Activated T-helper 1 cell treated with anti-CD3 and anti-CD28 coated beads, Interleukin-12 subunit alpha, Interleukin-12 subunit beta, Interleukin-2, Interleukin-4 antibody, amounts not matched to agents 30 ng/mL and 10 ng/mL and 1 ng/mL, durations not matched to agents 14 hours and 24 hours and 36 hours (primary cell): ENCODE data around the gene SUPT16H. TPM values are rescaled to one million over a fixed set of nuclear protein-coding genes. Genes with fewer than 3 reads are reported as not detected.
A peak's percentile ranks its signal among the peaks of the same experiment; 100 is the strongest.

Experiments used
- DNase-seq: peaks from one replicate; pipeline ENCODE4 v3.0.0; 2021; ENCODE audit warnings: low spot score
- H3K27ac Mint-ChIP-seq: one replicate; pipeline ENCODE4 v1.8.0; 2021; ENCODE audit warnings: mild to moderate bottlenecking, mixed read lengths
- H3K27me3 Mint-ChIP-seq: one replicate; pipeline ENCODE4 v1.8.0; 2022; ENCODE audit warnings: mild to moderate bottlenecking, moderate library complexity, mixed read lengths; ENCODE audit not compliant: insufficient read depth
- H3K36me3 Mint-ChIP-seq: one replicate; pipeline ENCODE4 v1.8.0; 2021; ENCODE audit warnings: low read depth, mixed read lengths
- H3K4me1 Mint-ChIP-seq: one replicate; pipeline ENCODE4 v1.8.0; 2021; ENCODE audit warnings: low read depth, mixed read lengths
- H3K4me3 Mint-ChIP-seq: one replicate; pipeline ENCODE4 v1.8.0; 2021; ENCODE audit warnings: mild to moderate bottlenecking, moderate library complexity, mixed read lengths
- H3K9me3 Mint-ChIP-seq: one replicate; pipeline ENCODE4 v1.8.0; 2021; ENCODE audit warnings: mixed read lengths
- intact Hi-C: fragments of 100-400 bp; cut with micrococcal nuclease; formaldehyde crosslinking; loops from one replicate; pipeline ENCODE4 v1.15.1; 2024
- total RNA-seq: library from RNA; stranded (reverse); gene quantifications from 2 replicates; pipeline ENCODE4 v1.2.3, GENCODE V29; 2022

SUPT16H gene
- total RNA-seq, 1 donor from 2014 or later, result 162 TPM

DNA sequence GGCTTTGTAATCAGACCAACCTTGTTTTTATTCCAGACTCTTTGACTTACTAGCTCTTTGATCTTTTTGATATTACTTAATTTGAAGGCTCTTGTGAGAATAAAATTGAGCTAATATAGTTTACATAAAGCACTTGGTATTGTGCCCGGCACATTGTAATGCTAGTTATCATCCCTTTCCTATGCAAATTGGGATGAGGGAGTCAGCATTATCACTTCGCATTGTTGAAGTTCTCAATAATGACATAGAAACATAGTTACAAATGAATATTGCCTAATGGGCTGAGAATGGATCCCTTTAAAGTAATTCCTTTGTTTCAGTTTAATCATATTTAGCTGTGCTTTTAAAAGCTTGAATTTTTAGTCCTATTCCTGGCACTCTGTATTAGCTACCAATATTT is 36.6 kb downstream of the SUPT16H start:
- peaks cover 16% of the 10 kb centered on the region for H3K36me3 Mint-ChIP-seq
- intact Hi-C loops, result no loop called here

DNA sequence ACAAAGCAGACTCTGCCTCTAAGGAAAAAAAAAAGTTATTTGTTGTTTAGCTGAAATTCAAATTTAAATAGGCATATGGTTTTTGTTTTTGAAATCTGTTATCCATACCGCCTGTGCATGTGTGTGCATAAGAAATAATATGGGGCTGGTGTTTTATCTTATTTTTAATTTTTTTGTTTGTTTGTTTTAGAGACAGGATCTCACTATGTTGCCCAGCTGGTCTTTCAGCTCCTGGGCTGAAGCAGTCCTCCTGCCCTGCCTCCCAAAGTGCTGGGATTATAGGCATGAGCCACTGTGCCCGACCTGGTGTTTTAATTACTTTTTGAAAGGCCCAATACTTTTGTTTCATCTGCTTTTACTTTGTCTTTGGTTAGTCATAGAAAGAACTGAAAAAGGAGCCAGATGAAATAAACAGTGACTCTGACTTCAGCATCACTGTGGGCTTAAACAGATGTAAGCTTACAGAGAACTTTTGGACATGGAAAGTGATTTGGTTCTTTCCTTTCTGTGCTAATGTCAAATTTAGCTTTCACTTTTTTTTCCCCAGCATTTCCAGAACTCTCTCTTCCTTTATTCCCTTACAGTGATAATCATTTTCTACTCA is 37.2 kb downstream of the SUPT16H start:
- Mint-ChIP-seq H3K27me3 (peaks cover 3% of the 10 kb centered on the region), H3K4me1 (peaks cover 10% of the 10 kb centered on the region), H3K36me3 (peaks cover 11% of the 10 kb centered on the region), H3K27ac (no peak overlapping the region), H3K4me3 (no peak overlapping the region), H3K9me3 (no peaks in the 10 kb centered on the region)
- intact Hi-C loops, result no loop called here
- no peak for DNase-seq

More for the DNA sequence above, 36.6 kb downstream of the SUPT16H start:
- DNase-seq, result no peak
- H3K9me3 Mint-ChIP-seq, result no peaks in the 10 kb centered on the region
- H3K27me3 Mint-ChIP-seq, result peaks cover 3% of the 10 kb centered on the region
- no peak overlapping the region for H3K4me3 Mint-ChIP-seq
- peaks cover 10% of the 10 kb centered on the region for H3K4me1 Mint-ChIP-seq
- no peak overlapping the region for H3K27ac Mint-ChIP-seq

DNA sequence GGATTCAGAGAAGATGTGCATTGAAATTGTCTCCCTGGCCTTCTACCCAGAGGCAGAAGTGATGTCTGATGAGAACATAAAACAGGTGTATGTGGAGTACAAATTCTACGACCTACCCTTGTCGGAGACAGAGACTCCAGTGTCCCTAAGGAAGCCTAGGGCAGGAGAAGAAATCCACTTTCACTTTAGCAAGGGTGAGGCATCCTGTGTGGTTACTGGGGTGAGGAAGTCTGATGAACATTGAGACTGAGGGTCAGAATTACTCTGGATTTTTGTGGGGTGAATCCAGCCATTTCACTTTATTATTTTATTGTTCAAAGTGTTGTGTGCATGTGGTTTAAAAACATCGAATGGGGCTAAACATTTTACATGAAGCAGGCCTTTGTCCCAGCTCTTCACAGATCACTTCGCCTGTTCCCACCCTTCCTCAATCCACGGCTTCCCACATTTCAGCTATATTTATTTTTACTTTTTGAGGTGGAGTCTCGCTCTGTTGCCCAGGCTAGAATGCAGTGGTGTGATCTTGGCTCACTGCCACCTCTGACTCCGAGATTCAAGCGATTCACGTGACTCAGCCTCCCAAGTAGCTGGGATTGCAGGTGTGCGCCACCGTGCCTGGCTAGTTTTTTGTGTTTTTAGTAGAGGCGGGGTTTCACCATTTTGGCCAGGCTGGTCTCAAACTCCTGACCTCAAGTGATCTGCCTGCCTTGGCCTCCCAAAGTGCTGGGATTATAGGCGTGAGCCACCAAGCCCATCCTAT is 40.6 kb downstream of the SUPT16H start:
- Mint-ChIP-seq H3K27ac (no peak overlapping the region), H3K36me3 (no peaks in the 10 kb centered on the region), H3K4me1 (peaks cover 10% of the 10 kb centered on the region), H3K27me3 (peaks cover 3% of the 10 kb centered on the region), H3K9me3 (no peaks in the 10 kb centered on the region), H3K4me3 (no peak overlapping the region)
- intact Hi-C loops, result no loop called here
- DNase-seq, result no peak

DNA sequence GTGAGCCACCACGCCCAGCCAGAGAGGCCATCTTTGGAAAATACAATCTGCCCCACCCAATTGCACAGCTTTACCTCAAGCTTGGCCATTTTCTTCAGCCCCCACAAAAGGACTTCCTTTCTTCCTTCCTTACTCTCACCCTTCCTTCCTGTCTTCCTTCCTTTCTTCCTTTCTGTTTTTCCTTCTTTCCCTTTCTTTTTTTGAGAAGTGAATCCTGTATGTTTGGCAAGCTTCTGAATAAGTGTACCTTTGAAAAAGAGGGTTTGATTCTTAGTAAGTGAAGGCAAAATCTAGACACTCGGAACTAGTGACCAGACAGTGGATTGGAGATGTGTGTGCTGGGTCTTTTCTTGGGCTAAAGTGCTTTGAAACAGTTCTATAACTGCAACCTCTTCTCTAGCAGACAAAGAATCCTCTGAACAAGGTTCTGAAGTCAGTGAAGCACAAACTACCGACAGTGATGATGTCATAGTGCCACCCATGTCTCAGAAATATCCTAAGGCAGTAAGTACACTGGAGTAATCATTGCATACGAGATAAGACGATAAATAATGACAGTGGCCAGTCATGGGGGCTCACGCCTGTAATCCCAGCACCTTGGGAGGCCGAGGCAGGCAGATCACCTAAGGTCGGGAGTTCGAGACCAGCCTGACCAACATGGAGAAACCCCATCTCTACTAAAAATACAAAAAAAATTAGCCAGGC is 49.5 kb downstream of the SUPT16H start:
- no peak for DNase-seq
- Mint-ChIP-seq H3K36me3 (no peaks in the 10 kb centered on the region), H3K9me3 (no peaks in the 10 kb centered on the region), H3K4me1 (no peaks in the 10 kb centered on the region), H3K4me3 (no peak overlapping the region), H3K27me3 (peaks cover 9% of the 10 kb centered on the region), H3K27ac (no peak overlapping the region)
- intact Hi-C loops, result no loop called here

DNA sequence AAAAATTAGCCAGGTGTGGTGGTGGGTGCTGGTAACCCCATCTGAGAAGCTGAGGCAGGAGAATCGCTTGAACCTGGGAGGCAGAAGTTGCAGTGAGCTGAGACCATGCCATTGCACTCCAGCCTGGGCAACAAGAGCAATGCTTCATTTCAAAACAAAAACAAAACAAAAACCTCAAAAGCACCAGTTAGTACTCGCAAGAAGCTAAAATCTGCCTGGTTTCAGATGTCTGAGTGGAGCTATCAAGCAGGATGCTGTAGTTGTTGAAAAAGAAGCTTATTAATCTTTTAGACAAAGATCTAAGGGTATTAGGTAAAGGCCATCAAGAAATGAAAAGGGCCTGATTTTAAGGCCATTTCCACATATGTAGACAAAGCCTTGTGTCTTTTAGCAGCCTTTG is 50.9 kb downstream of the SUPT16H start:
- no peaks in the 10 kb centered on the region for H3K4me1 Mint-ChIP-seq

DNA sequence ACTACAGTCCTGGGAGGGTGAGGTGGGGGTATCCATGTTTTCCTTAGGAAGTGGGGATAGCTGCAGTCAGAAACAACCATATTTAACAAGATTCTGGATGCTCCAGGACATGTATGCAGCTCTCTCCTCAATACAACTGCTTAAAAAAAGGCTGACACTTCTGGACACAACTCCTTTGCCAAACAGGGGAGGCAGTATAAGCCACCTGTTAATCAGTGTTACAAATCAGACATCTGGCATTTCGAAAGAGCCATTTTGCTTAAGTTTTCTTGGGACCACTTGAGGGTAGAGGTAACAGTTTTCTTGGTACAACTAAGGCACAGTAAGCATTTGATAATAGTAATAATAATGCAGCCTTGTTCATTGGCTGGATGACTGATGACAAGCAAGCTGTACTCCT is 56.8 kb downstream of the SUPT16H start:
- Mint-ChIP-seq H3K27me3 (peaks cover 7% of the 10 kb centered on the region), H3K9me3 (no peaks in the 10 kb centered on the region), H3K4me1 (no peaks in the 10 kb centered on the region), H3K4me3 (no peak overlapping the region), H3K27ac (no peak overlapping the region), H3K36me3 (no peaks in the 10 kb centered on the region)
- intact Hi-C loops, result no loop called here
- DNase-seq, result no peak

More for the DNA sequence above, 50.9 kb downstream of the SUPT16H start:
- Mint-ChIP-seq H3K27me3 (peaks cover 14% of the 10 kb centered on the region), H3K27ac (no peak overlapping the region), H3K9me3 (no peaks in the 10 kb centered on the region), H3K36me3 (no peaks in the 10 kb centered on the region), H3K4me3 (no peak overlapping the region)
- intact Hi-C loops, result no loop called here
- no peak for DNase-seq

DNA sequence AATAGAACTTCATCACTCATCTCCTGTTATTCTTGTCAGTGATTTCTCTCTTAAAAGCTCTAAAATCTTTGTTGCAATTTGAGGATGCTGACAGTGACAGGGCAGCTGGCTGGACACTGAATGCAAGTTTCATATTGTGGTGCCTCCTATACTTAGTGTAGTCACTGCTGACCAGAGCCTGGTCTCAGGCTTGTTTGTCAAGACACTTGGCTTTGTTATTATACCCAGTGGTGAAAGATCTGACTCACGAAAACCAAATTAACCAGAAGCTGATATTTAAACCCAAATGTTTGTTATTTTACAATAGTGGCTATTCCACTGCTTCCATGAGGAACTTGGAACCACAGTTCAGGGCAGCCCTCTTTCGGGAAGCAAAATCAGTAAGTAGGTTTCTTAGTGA is 61.1 kb downstream of the SUPT16H start:
- DNase-seq, result no peak
- H3K27me3 Mint-ChIP-seq, result peaks cover 9% of the 10 kb centered on the region
- H3K36me3 Mint-ChIP-seq, result no peaks in the 10 kb centered on the region
- no peaks in the 10 kb centered on the region for H3K9me3 Mint-ChIP-seq
- H3K4me3 Mint-ChIP-seq, result no peak overlapping the region
- no peak overlapping the region for H3K27ac Mint-ChIP-seq
- intact Hi-C loops, result no loop called here
- peaks cover 11% of the 10 kb centered on the region for H3K4me1 Mint-ChIP-seq

DNA sequence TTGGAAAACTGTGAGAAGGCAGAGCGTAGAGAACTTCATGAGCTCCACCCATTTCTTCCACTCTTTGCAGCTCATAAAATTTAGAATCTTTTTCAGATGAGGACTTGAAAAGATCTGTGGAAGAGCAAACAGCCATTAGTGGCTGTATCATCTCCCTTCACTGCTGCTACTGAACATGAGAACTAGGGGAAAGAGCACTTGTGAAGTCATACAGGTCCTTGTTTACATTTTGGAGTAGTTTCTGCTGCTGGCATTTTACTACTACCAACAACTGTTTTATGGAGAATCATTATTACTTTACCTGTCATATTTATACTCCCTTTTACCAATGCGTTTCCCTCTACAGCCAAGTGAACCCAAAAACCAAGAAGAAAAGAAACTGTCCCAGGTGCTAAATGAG is 62.9 kb downstream of the SUPT16H start:
- intact Hi-C loops, result no loop called here
- Mint-ChIP-seq H3K27me3 (peaks cover 9% of the 10 kb centered on the region), H3K27ac (no peak overlapping the region), H3K4me1 (peaks cover 11% of the 10 kb centered on the region), H3K4me3 (no peak overlapping the region), H3K36me3 (no peaks in the 10 kb centered on the region), H3K9me3 (no peaks in the 10 kb centered on the region)
- no peak for DNase-seq

DNA sequence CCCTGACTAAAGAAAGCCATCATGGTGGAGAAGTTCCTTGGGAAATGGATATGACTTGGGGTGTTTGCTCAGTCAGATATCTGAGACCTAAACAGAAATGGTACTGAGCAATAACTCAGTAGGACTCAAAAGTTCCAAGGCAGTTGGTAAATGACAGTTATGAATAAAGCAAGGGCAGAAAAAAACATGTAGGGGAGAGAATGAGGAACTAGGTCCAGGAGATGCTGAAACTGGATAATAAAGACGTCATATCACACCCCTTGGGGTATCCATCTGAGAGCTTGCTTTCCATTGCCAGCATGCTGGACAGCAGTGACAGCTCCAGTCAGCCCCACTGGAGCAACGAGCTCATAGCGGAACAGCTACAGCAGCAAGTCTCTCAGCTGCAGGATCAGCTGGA is 66.4 kb downstream of the SUPT16H start:
- H3K36me3 Mint-ChIP-seq, result no peaks in the 10 kb centered on the region
- no peaks in the 10 kb centered on the region for H3K9me3 Mint-ChIP-seq
- intact Hi-C loops, result no loop called here
- no peak overlapping the region for H3K4me3 Mint-ChIP-seq
- no peak for DNase-seq
- peaks cover 11% of the 10 kb centered on the region for H3K4me1 Mint-ChIP-seq
- H3K27me3 Mint-ChIP-seq, result peaks cover 7% of the 10 kb centered on the region
- H3K27ac Mint-ChIP-seq, result no peak overlapping the region

DNA sequence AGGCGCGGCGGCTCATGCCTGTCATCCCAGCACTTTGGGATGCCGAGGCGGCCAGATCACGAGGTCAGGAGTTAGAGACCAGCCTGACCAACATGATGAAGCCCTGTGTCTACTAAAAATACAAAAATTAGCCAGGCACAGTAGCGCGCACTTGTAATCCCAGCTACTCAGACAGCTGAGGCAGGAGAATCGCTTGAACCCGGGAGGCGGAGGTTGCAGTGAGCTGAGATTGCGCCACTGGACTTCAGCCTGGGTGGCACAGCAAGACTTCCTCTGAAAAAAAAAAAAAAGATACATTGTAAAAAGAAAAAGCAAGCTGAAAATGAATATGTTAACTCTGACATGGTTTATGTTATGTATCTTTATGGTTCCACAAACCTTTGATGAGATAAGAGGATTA is 70.3 kb downstream of the SUPT16H start:
- DNase-seq, result no peak
- no peak overlapping the region for H3K4me3 Mint-ChIP-seq
- H3K9me3 Mint-ChIP-seq, result no peaks in the 10 kb centered on the region
- no peak overlapping the region for H3K27ac Mint-ChIP-seq
- no peaks in the 10 kb centered on the region for H3K36me3 Mint-ChIP-seq
- no peaks in the 10 kb centered on the region for H3K27me3 Mint-ChIP-seq
- H3K4me1 Mint-ChIP-seq, result peaks cover 11% of the 10 kb centered on the region
- intact Hi-C loops, result no loop called here

DNA sequence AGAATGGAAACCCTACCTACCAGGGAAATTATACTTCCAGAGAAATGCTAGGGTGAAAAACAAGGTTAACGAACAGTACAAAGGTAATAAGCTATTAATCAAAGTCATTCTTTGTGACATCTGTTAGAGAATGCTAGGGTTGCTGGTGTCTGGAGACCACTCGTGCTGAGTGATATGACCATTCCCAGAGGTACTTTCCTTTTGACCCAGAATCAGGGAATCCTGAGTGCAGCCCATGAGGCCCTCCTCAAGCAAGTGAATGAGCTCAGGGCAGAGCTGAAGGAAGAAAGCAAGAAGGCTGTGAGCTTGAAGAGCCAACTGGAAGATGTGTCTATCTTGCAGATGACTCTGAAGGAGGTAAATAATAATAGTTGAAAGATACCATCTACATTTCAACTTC is 72.2 kb downstream of the SUPT16H start:
- Mint-ChIP-seq H3K4me1 (peaks cover 16% of the 10 kb centered on the region), H3K9me3 (no peaks in the 10 kb centered on the region), H3K27ac (no peak overlapping the region), H3K36me3 (no peaks in the 10 kb centered on the region), H3K4me3 (no peak overlapping the region), H3K27me3 (no peaks in the 10 kb centered on the region)
- DNase-seq, result no peak
- intact Hi-C loops, result no loop called here

DNA sequence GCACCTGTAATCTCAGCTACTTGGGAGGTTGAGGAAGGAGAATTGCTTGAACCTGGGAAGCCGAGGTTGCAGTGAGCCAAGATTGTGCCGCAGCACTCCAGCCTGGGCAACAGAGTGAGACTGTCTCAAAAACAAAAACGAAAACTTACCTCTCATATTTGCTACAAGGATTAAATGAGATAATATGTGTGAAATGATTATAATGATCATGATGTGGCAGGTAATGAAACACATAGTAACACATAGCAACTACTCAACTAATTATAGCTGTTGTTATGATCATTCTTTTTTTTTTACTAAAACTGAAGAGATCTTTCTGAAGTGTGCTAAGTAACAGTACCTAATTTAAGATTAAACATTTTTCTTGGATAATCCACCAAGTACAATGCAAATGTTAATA is 73.9 kb downstream of the SUPT16H start:
- Mint-ChIP-seq H3K27me3 (no peaks in the 10 kb centered on the region), H3K4me3 (no peak overlapping the region), H3K9me3 (no peaks in the 10 kb centered on the region), H3K36me3 (no peaks in the 10 kb centered on the region), H3K27ac (no peak overlapping the region), H3K4me1 (peaks cover 16% of the 10 kb centered on the region)
- DNase-seq, result no peak
- intact Hi-C loops, result loop anchor here (1.0 to 5.0 kb wide), 3 partner anchors 73 to 147 kb away; partner anchors contain the start of gene CHD8

DNA sequence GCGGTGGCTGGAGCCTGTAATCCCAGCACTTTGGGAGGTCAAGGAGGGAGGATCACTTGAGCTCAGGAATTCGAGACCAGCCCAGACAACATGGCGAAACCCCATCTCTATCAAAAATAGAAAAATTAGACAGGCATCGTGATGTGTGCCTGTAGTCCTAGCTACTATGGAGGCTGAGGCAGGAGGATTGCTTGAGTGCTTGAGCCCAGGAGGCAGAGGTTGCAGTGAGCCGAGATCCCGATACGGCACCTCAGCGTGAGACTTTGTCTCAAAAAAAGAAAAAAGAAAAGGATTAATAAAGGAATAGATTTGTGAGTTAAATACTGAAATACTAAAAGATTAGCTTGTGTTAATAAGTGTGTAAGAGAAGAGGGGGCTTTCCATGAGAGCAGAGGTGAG is 74.6 kb downstream of the SUPT16H start:
- H3K27ac Mint-ChIP-seq, result peak overlapping the region; percentile 64
- DNase-seq, result no peak
- no peaks in the 10 kb centered on the region for H3K36me3 Mint-ChIP-seq
- intact Hi-C loops, result loop anchor here (1.0 to 5.0 kb wide), 3 partner anchors 74 to 148 kb away; partner anchors contain the start of gene CHD8
- peaks cover 16% of the 10 kb centered on the region for H3K4me1 Mint-ChIP-seq
- H3K27me3 Mint-ChIP-seq, result no peaks in the 10 kb centered on the region
- no peaks in the 10 kb centered on the region for H3K9me3 Mint-ChIP-seq
- H3K4me3 Mint-ChIP-seq, result peak overlapping the region; percentile 64
